GM18951 (cell line): ENCODE data around the gene BTN3A1.
"Not testable (repeated sequence)": the region's sequence is repeated elsewhere in the genome, so short reads cannot be mapped to it uniquely, and the experiment has no call there.

Source experiments
- POLR2A ChIP-seq: IDR thresholded peaks from 4 replicates; pipeline ENCODE4 v1.6.1; 2011; ENCODE audit warnings: mild to moderate bottlenecking; ENCODE audit not compliant: insufficient read length, insufficient read depth; ENCODE audit errors: extremely low read depth
- in situ Hi-C: fragments of 300-500 bp; cut with MboI; formaldehyde crosslinking; loops from one replicate; pipeline ENCODE4 v1.12.0; 2022; ENCODE audit warnings: low sequenced_read_pairs, mixed read lengths, inconsistent platforms; ENCODE audit not compliant: unreplicated experiment

Gene BTN3A1

DNA sequence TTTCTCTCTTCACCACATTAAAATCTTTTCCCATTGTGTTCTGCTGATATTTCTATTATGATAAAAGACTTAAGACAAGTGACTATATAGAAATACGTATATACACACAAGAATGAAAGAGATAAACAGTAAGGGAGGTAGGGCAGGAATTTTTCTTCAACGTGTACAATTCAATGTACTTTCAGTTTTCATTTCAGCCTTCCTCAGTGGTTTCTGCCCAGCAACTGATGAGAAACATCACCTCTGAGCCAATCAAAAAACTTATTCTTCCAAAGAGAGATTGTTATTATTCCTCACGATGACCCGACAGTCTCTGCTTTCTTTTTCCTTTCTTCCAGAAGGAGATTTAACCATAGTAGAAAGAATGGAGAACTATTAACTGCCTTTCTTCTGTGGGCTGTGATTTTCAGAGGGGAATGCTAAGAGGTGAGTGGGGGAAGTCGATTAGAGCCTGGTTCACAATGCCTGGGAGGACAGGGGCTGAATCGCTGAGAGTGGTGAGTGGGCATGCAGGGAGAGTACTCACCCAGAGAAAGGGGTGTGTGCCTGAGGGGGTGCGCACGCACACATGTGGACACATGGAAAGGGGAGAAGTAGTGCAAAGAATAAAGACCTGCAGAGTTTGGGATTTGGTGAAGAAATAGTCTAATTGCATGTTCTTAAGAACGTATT lies at the start of gene BTN3A1:
TSS of gene BTN3A1 (plus strand) at position 289 of the 672 bp plus-strand sequence. CDS start 3,289 bp downstream, outside the sequence.
- in situ Hi-C loops = no loop called here
- peak; percentile 37 for TF ChIP-seq POLR2A

DNA sequence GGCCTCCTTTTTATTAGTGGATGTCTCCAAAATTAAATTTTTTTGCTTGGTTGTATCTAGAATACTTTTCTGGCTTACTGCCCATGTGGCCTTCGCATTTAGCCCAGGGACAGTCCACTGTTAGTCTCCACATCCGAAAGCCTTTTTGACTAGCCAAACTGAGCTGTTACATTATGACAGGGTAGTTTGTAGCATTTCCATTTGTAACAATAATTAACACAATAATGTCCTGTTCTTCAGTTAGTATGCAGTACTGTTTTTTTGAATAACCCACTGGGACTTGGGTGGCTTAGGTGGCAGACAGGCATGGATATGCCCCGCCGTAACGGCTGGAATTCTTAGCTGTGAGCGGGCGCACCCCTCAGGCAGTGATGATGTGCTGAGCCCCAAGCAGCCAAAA lies 49.8 kb upstream of the BTN3A1 start:
- in situ Hi-C loops = no loop called here

GRCh38 chr6:26354162-26354561 lies 47.9 kb upstream of the BTN3A1 start:
- in situ Hi-C loops = no loop called here
- TF ChIP-seq POLR2A = no peak

More for the DNA sequence above, 49.8 kb upstream of the BTN3A1 start:
- no peak for TF ChIP-seq POLR2A

DNA sequence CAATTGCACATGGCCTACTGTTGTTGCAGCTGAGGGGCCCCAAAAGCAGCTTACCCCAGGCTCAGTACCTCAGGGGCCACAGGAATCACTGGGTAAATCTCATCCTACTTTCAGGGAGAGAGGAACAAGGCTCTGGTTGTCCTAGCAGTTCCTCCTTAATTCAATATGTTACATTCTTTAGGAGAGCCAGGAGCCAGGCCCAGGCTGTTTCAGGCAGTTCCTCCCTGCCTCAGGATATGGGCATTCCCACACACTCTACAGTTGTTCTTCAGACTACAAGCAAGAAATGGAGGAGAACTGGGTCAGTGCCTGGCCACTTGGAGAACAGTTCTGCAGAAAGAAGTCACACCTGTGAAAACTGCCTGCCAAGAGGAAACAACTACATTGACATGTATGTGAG lies 46.7 kb upstream of the BTN3A1 start:
- in situ Hi-C loops = no loop called here
- no peak for TF ChIP-seq POLR2A

DNA sequence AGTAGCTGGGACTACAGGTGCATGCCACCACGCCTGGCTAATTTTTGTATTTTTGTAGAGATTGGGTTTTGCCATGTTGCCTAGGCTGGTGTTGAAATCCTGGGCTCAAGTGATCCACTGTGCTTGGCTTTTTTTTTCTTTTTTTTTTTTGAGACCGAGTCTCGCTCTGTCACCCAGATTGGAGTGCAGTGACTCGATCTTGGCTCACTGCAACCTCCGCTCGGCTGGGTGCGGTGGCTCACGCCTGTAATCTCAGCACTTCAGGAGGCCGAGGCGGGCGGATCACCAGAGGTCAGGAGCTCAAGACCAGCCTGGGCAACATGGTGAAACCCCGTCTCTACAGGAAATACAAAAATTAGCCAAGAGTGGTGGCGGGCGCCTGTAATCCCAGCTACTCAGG lies 44.5 kb upstream of the BTN3A1 start:
- in situ Hi-C loops = not testable (repeated sequence)

GRCh38 chr6:26358511-26358981 lies 43.5 kb upstream of the BTN3A1 start:
- TF ChIP-seq POLR2A = no peak

GRCh38 chr6:26359765-26360164 lies 42.3 kb upstream of the BTN3A1 start:
- no peak for TF ChIP-seq POLR2A
- in situ Hi-C loops = no loop called here

More at GRCh38 chr6:26358511-26358981, 43.5 kb upstream of the BTN3A1 start:
- in situ Hi-C loops = no loop called here

- no peak for TF ChIP-seq POLR2A
- in situ Hi-C loops = no loop called here
Measured at GRCh38 chr6:26360451-26361416, 41.3 kb upstream of the BTN3A1 start.

DNA sequence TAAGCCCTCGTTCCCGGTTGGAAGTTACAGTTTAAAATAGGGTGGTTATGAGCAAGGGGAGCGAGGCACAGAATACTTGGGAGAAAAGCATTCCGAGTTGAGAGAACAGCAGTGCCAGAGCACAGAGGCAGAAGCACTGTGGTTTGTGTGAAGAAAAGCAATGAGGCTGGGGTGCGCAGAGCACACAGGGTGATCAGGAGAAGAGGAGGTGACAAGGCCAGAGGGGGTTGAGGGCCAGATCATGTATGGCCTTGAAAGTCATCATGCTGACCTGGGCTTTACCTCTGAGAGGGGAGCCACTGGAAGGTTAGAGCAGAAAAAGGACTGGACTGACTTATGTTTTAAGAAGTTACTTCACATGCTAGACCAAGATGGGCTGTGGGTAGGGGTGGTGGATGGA lies 40.5 kb upstream of the BTN3A1 start:
- in situ Hi-C loops = no loop called here
- no peak for TF ChIP-seq POLR2A

DNA sequence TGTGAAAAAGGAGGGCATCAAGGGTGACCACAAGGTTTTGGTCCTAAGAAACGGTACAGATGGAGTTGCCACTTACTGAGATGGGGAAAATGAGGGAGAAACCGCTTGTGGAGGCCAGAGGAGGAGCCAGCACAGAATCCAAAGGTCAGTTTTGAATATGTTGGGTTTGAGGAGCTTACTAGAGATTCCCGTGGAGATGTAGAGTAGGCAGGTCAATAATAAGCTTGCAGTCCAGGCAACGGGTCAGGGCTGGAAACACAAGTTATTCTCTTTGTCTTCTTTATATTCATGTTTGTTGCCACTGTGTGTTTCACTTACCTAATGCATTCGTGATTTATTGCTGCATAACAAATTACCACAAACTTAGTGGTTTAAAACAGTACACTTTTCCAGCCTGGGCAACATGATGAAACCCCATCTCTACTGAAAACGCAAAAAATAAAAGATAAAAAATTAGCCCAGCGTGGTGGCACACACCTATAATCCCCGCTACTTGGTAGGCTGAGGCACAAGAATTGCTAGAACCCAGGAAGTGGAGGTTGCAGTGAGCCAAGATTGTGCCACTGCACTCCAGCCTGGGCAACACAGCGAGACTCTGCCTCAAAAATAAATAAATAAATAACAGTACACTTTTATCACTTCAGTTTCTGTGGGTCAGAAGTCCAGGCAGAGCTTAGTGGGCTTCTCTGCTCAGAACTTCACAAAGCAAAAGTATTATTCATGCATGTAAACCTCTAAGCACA lies 39.8 kb upstream of the BTN3A1 start:
- in situ Hi-C loops = no loop called here
- TF ChIP-seq POLR2A = no peak

- in situ Hi-C loops = no loop called here
- no peak for TF ChIP-seq POLR2A
Measured at GRCh38 chr6:26362836-26363220, 39.2 kb upstream of the BTN3A1 start.

DNA sequence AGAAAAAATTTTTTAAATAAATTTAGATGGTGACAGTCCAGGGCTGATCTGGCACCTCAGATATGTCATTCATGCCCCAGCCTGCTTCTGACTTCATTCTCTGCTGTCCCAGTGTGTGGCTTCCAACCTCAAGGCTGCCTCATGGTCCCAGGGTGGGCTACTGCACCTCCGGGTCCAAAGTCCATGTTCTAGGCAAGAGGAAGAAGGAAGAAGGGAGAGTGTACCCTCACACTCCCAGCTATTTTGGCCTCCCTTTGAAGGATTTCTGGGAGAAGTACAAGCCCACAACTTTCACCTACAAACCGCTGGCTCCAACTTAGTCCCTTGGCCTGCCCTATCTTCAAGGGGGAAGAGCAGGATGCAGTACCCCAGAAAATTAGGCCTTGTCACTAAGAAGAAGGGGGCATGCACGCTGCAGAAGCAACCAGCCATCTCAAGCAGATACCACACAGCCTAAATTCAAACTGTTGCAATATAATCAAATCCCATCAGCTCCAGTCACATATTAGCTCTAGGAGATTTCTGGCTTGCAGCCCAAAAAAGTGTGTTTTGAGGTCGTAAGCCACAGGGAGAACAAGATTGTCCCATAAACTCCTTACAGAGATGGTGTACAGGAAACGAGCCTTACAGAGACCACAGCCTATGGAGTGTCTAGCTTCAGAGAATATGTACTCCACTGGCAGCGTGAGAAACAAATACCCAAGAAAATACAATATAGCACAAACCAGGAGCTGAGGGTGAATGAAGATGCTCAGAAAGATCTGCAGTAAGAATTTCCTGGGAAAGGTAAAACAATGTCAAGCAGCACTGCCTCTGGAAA lies 38.0 kb upstream of the BTN3A1 start:
- in situ Hi-C loops = no loop called here
- TF ChIP-seq POLR2A = no peak
